HepG2 (cell line): ENCODE data around the gene MAP1LC3A. TPM values are rescaled to one million over a fixed set of nuclear protein-coding genes. Genes with fewer than 3 reads are reported as not detected.

Experiments
- ATAC-seq: fragments of 200-7000 bp; cut with Tn5 transposase; 3 replicates; pipeline ENCODE4 v1.9.1; 2020; ENCODE audit warnings: mild to moderate bottlenecking, moderate library complexity
- BruUV-seq: library from RNA; stranded (reverse); fragments of 400-500 nt; replicated peaks from 2 replicates; lab custom pipeline; 2021; lab: Mats Ljungman, UMichigan
- CTCF ChIA-PET: fragments of 300-600 bp; formaldehyde crosslinking; extraction: SDS; loops from one replicate; lab custom pipeline; 2021; ENCODE audit warnings: low total read pairs, inconsistent platforms, low intra/inter-chr PET ratio; lab: Yijun Ruan, JAX
- POLR2A ChIA-PET: fragments of 350-600 bp; sonication (Branson Sonifier 250); formaldehyde crosslinking; loops from one replicate; lab custom pipeline; 2020; ENCODE audit warnings: antibody characterized with exemption, inconsistent platforms; lab: Yijun Ruan, JAX
- DNase-seq: peaks from one replicate; pipeline ENCODE4 v3.0.0-alpha.2; 2015; ENCODE audit warnings: low spot score
- FAIRE-seq: peaks from 3 replicates; lab custom pipeline; 2011; peaks lifted over from hg19 to GRCh38; lab: Jason Lieb, UNC
- H2AFZ ChIP-seq: one replicate; pipeline ENCODE4 v1.6.1; 2011; ENCODE audit warnings: low read length, inconsistent platforms
- H3K27ac ChIP-seq: fragments of 300-600 bp; 3 replicates; pipeline ENCODE4 v1.8.0; 2011; ENCODE audit warnings: mixed run types, mild to moderate bottlenecking, mixed read lengths, low read length, inconsistent platforms; ENCODE audit not compliant: insufficient read depth; ENCODE audit errors: extremely low read length
- H3K27me3 ChIP-seq, 2 experiments: fragments of 200-600 bp in 1 of 2; 2 replicates in 1 of 2; 3 replicates in 1 of 2; pipeline versions ENCODE4 v1.6.0 to v1.8.0; 2011; ENCODE audit warnings: low read length in 2 of 2, mild to moderate bottlenecking in 2 of 2, moderate library complexity in 2 of 2, inconsistent platforms in 1 of 2; ENCODE audit not compliant: insufficient read depth in 2 of 2, control insufficient read depth in 1 of 2
- H3K36me3 ChIP-seq, 2 experiments: fragments of 200-600 bp in 1 of 2; replicated peaks in 1 of 2; 2 replicates in 1 of 2; 3 replicates in 1 of 2; pipeline versions ENCODE4 v1.5.1 to v1.8.0; 2011; ENCODE audit warnings: low read length in 2 of 2, inconsistent platforms in 1 of 2; ENCODE audit not compliant: insufficient read depth in 2 of 2, control insufficient read depth in 1 of 2
- H3K4me1 ChIP-seq: 2 replicates; pipeline ENCODE4 v1.5.1; 2012; ENCODE audit warnings: low read length, inconsistent platforms; ENCODE audit not compliant: insufficient read depth
- H3K4me2 ChIP-seq: 2 replicates; pipeline ENCODE4 v1.6.0; 2011; ENCODE audit warnings: low read depth, low read length, inconsistent platforms
- H3K4me3 ChIP-seq, 3 experiments: fragments of 200-600 bp in 1 of 3; sonication (generic), shearing (Covaris generic) in 1 of 3; replicated peaks in 1 of 3; 2 replicates each; pipeline ENCODE4 v1.5.1; 2011 to 2016; ENCODE audit warnings: low read length in 3 of 3, inconsistent platforms in 2 of 3, low read depth in 2 of 3, mild to moderate bottlenecking in 2 of 3, control low read depth in 1 of 3, mixed read lengths in 1 of 3; ENCODE audit not compliant: insufficient read depth in 1 of 3
- H3K79me2 ChIP-seq: one replicate; pipeline ENCODE4 v1.6.1; 2011; ENCODE audit warnings: low read length, inconsistent platforms; ENCODE audit not compliant: insufficient read depth
- H3K9ac ChIP-seq: 2 replicates; pipeline ENCODE4 v1.6.0; 2011; ENCODE audit warnings: mild to moderate bottlenecking, low read depth, low read length, inconsistent platforms; ENCODE audit not compliant: insufficient read depth
- H3K9me3 ChIP-seq: 2 replicates; pipeline ENCODE4 v1.5.1; 2012; ENCODE audit warnings: mild to moderate bottlenecking, low read length
- H4K20me1 ChIP-seq: 2 replicates; pipeline ENCODE4 v1.6.0; 2011; ENCODE audit warnings: inconsistent platforms, mild to moderate bottlenecking, low read length, moderate library complexity; ENCODE audit not compliant: insufficient read depth
- ATRX ChIP-seq: sonication (generic); formaldehyde crosslinking; IDR thresholded peaks from 2 replicates; pipeline ENCODE4 v1.4.0; 2020; ENCODE audit warnings: missing genetic modification reagents, borderline replicate concordance
- ESRRA ChIP-seq: sonication (generic); formaldehyde crosslinking; IDR thresholded peaks from 2 replicates; pipeline ENCODE4 v1.5.1; 2020; ENCODE audit warnings: mild to moderate bottlenecking, low read depth, missing genetic modification reagents
- FOSL2 ChIP-seq: sonication (generic); formaldehyde crosslinking; IDR thresholded peaks from 2 replicates; pipeline ENCODE4 v1.4.0; 2020; ENCODE audit warnings: missing genetic modification reagents
- GATAD2A ChIP-seq: IDR thresholded peaks from 2 replicates; pipeline ENCODE4 v1.6.1; 2016
- JUND ChIP-seq: sonication (generic); formaldehyde crosslinking; IDR thresholded peaks from 2 replicates; pipeline ENCODE4 v1.8.0; 2022; ENCODE audit warnings: mild to moderate bottlenecking, missing genetic modification reagents
- KLF11 ChIP-seq: IDR thresholded peaks from 2 replicates; pipeline ENCODE4 v1.6.1; 2016; ENCODE audit warnings: missing compliant biosample characterization
- MAF1 ChIP-seq: sonication (generic); formaldehyde crosslinking; IDR thresholded peaks from 2 replicates; pipeline ENCODE4 v1.5.0; 2020; ENCODE audit warnings: missing genetic modification reagents, borderline replicate concordance
- MYC ChIP-seq: sonication (generic); formaldehyde crosslinking; IDR thresholded peaks from 2 replicates; pipeline ENCODE4 v1.9.0; 2021; ENCODE audit warnings: missing genetic modification reagents, borderline replicate concordance
- NR2F1 ChIP-seq, 2 experiments: fragments of 450-650 bp in 1 of 2; formaldehyde crosslinking in 1 of 2; IDR thresholded peaks; 2 replicates each; pipeline versions ENCODE4 v1.5.0 to v1.6.1; 2016 to 2020; ENCODE audit warnings: mild to moderate bottlenecking in 1 of 2, missing compliant biosample characterization in 1 of 2, missing genetic modification reagents in 1 of 2, moderate library complexity in 1 of 2
- PPARG ChIP-seq: conservative IDR thresholded peaks from 2 replicates; pipeline ENCODE4 v1.6.1; 2016; ENCODE audit warnings: missing biosample characterization, missing genetic modification reagents
- RAD21 ChIP-seq: fragments of 450-650 bp; formaldehyde crosslinking; IDR thresholded peaks from 2 replicates; pipeline ENCODE4 v1.5.0; 2020; ENCODE audit warnings: mild to moderate bottlenecking
- RARA ChIP-seq: IDR thresholded peaks from 2 replicates; pipeline ENCODE4 v1.6.1; 2016; ENCODE audit warnings: missing genetic modification reagents, missing compliant biosample characterization
- SAP130 ChIP-seq: IDR thresholded peaks from 2 replicates; pipeline ENCODE4 v1.6.1; 2016; ENCODE audit warnings: low read depth
- SOX13 ChIP-seq, 3 experiments: fragments of 450-650 bp in 1 of 3; sonication (generic) in 1 of 3; formaldehyde crosslinking in 1 of 3; IDR thresholded peaks in 2 of 3; conservative IDR thresholded peaks in 1 of 3; 2 replicates each; pipeline versions ENCODE4 v1.5.0 to v1.6.1; 2016 to 2020; ENCODE audit warnings: antibody characterized with exemption in 1 of 3, mild to moderate bottlenecking in 1 of 3, missing compliant biosample characterization in 1 of 3, missing genetic modification reagents in 1 of 3, moderate library complexity in 1 of 3
- SSRP1 ChIP-seq: IDR thresholded peaks from 2 replicates; pipeline ENCODE4 v1.6.1; 2016; ENCODE audit warnings: control low read depth
- TARDBP ChIP-seq: sonication (generic); formaldehyde crosslinking; IDR thresholded peaks from 2 replicates; pipeline ENCODE4 v1.8.0; 2022; ENCODE audit warnings: mild to moderate bottlenecking, missing genetic modification reagents
- ZBTB38 ChIP-seq: sonication (generic); formaldehyde crosslinking; IDR thresholded peaks from 2 replicates; pipeline ENCODE4 v1.5.1; 2020; ENCODE audit warnings: mild to moderate bottlenecking, missing genetic modification reagents
- ZNF143 ChIP-seq: sonication (generic); formaldehyde crosslinking; IDR thresholded peaks from 2 replicates; pipeline ENCODE4 v1.4.0; 2020; ENCODE audit warnings: missing genetic modification reagents
- ZNF230 ChIP-seq: sonication (generic); formaldehyde crosslinking; IDR thresholded peaks from 2 replicates; pipeline ENCODE4 v1.4.0; 2020; ENCODE audit warnings: mild to moderate bottlenecking, missing genetic modification reagents
- ZNF30 ChIP-seq: sonication (generic); formaldehyde crosslinking; IDR thresholded peaks from 2 replicates; pipeline ENCODE4 v1.5.0; 2020; ENCODE audit warnings: mild to moderate bottlenecking, missing genetic modification reagents
- ZNF431 ChIP-seq: sonication (generic); formaldehyde crosslinking; IDR thresholded peaks from 2 replicates; pipeline ENCODE4 v1.9.0; 2022; ENCODE audit warnings: missing genetic modification reagents, low read depth, mild to moderate bottlenecking, borderline replicate concordance
- ZNF605 ChIP-seq: sonication (generic); formaldehyde crosslinking; IDR thresholded peaks from 2 replicates; pipeline ENCODE4 v1.8.0; 2022; ENCODE audit warnings: mild to moderate bottlenecking, missing genetic modification reagents
- ZNF629 ChIP-seq: sonication (generic); formaldehyde crosslinking; conservative IDR thresholded peaks from 2 replicates; pipeline ENCODE4 v1.5.0; 2020; ENCODE audit warnings: missing genetic modification reagents
- ZNF644 ChIP-seq: IDR thresholded peaks from 2 replicates; pipeline ENCODE4 v1.6.1; 2016; ENCODE audit warnings: low read depth
- ZSCAN25 ChIP-seq: sonication (generic); formaldehyde crosslinking; IDR thresholded peaks from 2 replicates; pipeline ENCODE4 v1.8.0; 2022; ENCODE audit warnings: mild to moderate bottlenecking, missing genetic modification reagents
- WGBS: methylation state at CpG from one replicate; pipeline ENCODE4 v1.1.6; 2017; ENCODE audit warnings: low lambda C conversion rate; 5-methylcytosine and 5-hydroxymethylcytosine counted together
- in situ Hi-C: cut with HindIII; loops from 2 replicates; pipeline ENCODE4 v1.10.0; 2017; ENCODE audit warnings: low pct_unique_long_range_greater_than_20kb; ENCODE audit not compliant: extremely low pct_ligation_motif_present
- intact Hi-C: fragments of 100-400 bp; cut with micrococcal nuclease; formaldehyde crosslinking; loops from one replicate; pipeline ENCODE4 v1.10.0; 2022; ENCODE audit not compliant: unreplicated experiment
- polyA plus RNA-seq, 8 experiments: library from polyadenylated mRNA; depleted of rRNA in 3 of 8; stranded (reverse) in 7 of 8; unstranded in 1 of 8; fragments of >200 nt; fragmentation: Illumina TruSeq in 4 of 8; extraction: Trizol in 4 of 8; gene quantifications; 2 replicates each; pipeline versions ENCODE4 v1.2.1 to v1.2.3, GENCODE V29; 2011 to 2016; ENCODE audit warnings: low read depth in 4 of 8, missing spikeins in 1 of 8, mixed read lengths in 1 of 8; ENCODE audit not compliant: insufficient read depth in 1 of 8
- total RNA-seq, 5 experiments: library from RNA; depleted of rRNA; stranded (reverse); fragments of >200 nt; fragmentation: Illumina TruSeq; extraction: Trizol; gene quantifications; 2 replicates each; pipeline ENCODE4 v1.2.3, GENCODE V29; 2016; ENCODE audit warnings: low read depth in 1 of 5
- TF ChIP-seq, protein P1 (sequence below): sonication (generic); formaldehyde crosslinking; IDR thresholded peaks from 2 replicates; pipeline ENCODE4 v1.8.0; 2022; ENCODE audit warnings: mild to moderate bottlenecking, missing genetic modification reagents, moderate library complexity

The MAP1LC3A gene
- total and polyA plus RNA-seq, 2 of the 13 experiments (the other 11 are each of a cell fraction or from before 2014, with no cell fraction given), result not detected

DNA sequence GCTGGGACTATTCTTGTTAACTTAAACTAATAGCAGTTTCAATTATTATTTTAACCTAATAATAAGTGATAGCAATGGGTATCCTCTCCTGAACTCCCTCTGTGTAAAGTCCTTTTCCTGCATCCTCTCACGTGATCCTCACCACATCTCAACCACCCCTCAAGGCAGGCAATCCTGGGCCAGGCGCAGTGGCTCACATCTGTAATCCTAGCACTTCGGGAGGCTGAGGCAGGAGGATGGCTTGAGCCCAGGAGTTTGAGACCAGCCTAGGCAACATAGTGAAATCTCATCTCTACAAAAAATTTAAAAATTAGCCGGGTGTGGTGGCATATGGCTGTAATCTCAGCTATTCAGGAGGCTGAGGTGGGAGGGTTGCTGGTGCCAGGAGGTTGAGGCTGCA, 23.7 kb downstream of the MAP1LC3A start (continued):
- TF ChIP-seq ZNF644 (CRISPR knock-in tag) (no peak), KLF11 (no peak)
- TF ChIP-seq, all 625 proteins: peak for 0

DNA sequence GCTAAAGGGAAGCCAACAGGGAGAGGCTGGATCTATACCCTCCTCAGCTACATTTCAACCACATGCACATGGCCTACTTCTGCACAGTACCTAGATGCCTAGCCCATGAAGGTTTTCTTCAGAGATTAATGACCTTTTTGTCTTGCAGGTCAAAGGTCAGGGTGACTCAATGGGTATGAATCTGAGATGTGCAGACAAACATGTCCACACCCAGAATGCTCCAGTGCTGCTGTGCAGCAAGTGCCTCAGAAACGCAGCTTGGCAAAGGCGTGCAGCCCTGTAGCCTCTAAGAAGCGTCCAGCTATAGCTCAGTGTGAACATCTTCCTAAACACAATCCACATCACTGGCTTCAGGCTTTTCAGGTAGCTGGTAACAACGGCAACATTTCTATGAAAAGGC, 24.4 kb downstream of the MAP1LC3A start:
- FAIRE-seq (peak; percentile 42), ATAC-seq (peak; percentile 17), DNase-seq (peak; percentile 59)
- H3K27me3 ChIP-seq, result no peaks in the 10 kb centered on the region
- in situ Hi-C loops (no loop called here), intact Hi-C loops (no loop called here)
- peaks cover 36% of the 10 kb centered on the region for H3K4me1 ChIP-seq
- H3K9me3 ChIP-seq, result no peaks in the 10 kb centered on the region
- no peak overlapping the region for H2AFZ ChIP-seq
- H3K79me2 ChIP-seq, result no peaks in the 10 kb centered on the region
- no peak overlapping the region for H3K9ac ChIP-seq
- peaks cover 24 to 79% of the 10 kb centered on the region in 2 experiments for H3K36me3 ChIP-seq
- H3K4me3 ChIP-seq, result no peak overlapping the region
- H4K20me1 ChIP-seq, result no peaks in the 10 kb centered on the region
- CTCF ChIA-PET, result no interaction called here
- BruUV-seq, result no TSS peak
- no peak overlapping the region for H3K4me2 ChIP-seq
- POLR2A ChIA-PET, result interaction anchor here (0.9 to 1.6 kb wide), 4 partner anchors 9 to 96 kb away, joined by 3 to 6 read pairs (median 4); partner anchors contain the start of gene PIGU
- WGBS, result 84% methylated on average over 4 of the region's 4 CpGs
- H3K27ac ChIP-seq, result no peak overlapping the region
- TF ChIP-seq ZNF230 (CRISPR knock-in tag) (no peak), SSRP1 (CRISPR knock-in tag) (no peak), ESRRA (CRISPR knock-in tag) (0 out of 2 replicates have a peak, but pooled peaks have one; percentile 58), SOX13 (IDR thresholded peaks at IDR 0.05) (no peak), SOX13 (CRISPR knock-in tag; conservative IDR thresholded peaks at IDR 0.05 in 1 of 2, IDR thresholded peaks at IDR 0.05 in 1 of 2) (peak in 1 of 2 experiments; percentile 14; a peak in 1 of 4 replicates), ZNF629 (CRISPR knock-in tag) (0 out of 2 replicates have a peak, but pooled peaks have one; percentile 16), ZSCAN25 (CRISPR knock-in tag) (no peak), TARDBP (0 out of 2 replicates have a peak, but pooled peaks have one; percentile 30), MAF1 (CRISPR knock-in tag) (no peak), PPARG (CRISPR knock-in tag) (0 out of 2 replicates have a peak, but pooled peaks have one; percentile 34), ZNF30 (CRISPR knock-in tag) (no peak), MYC (CRISPR knock-in tag) (no peak), SAP130 (CRISPR knock-in tag) (peak; percentile 37; the same call in 1 of the 2 replicates), RARA (no peak), ATRX (CRISPR knock-in tag) (no peak), RAD21 (CRISPR knock-in tag) (no peak), ZNF143 (CRISPR knock-in tag) (peak; percentile 48; the same call in 1 of the 2 replicates), FOSL2 (peak; percentile 82), ZBTB38 (CRISPR knock-in tag) (peak; percentile 43; the same call in 1 of the 2 replicates), JUND (CRISPR knock-in tag) (peak; percentile 27; the same call in 1 of the 2 replicates), ZNF605 (0 out of 2 replicates have a peak, but pooled peaks have one; percentile 41), ZNF431 (CRISPR knock-in tag) (no peak), NR2F1 (CRISPR knock-in tag; IDR thresholded peaks at IDR 0.05) (0 out of 4 replicates have a peak, but pooled peaks have one; percentile 38 to 59), GATAD2A (CRISPR knock-in tag) (no peak)
- TF ChIP-seq, protein P1, sequence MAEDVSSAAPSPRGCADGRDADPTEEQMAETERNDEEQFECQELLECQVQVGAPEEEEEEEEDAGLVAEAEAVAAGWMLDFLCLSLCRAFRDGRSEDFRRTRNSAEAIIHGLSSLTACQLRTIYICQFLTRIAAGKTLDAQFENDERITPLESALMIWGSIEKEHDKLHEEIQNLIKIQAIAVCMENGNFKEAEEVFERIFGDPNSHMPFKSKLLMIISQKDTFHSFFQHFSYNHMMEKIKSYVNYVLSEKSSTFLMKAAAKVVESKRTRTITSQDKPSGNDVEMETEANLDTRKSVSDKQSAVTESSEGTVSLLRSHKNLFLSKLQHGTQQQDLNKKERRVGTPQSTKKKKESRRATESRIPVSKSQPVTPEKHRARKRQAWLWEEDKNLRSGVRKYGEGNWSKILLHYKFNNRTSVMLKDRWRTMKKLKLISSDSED (CRISPR knock-in tag), result no peak
